ENCODE data around the gene KRTAP5-8. TPM values are rescaled to one million over a fixed set of nuclear protein-coding genes. Genes with fewer than 3 reads are reported as not detected.
A peak's percentile ranks its signal among the peaks of the same experiment; 100 is the strongest.
"Not testable (repeated sequence)": the region's sequence is repeated elsewhere in the genome, so short reads cannot be mapped to it uniquely, and the experiment has no call there.

KRTAP5-8 gene
- total RNA-seq, 2 donors from 2014 or later: 0.35 TPM; not detected in 1

GRCh38 chr11:71566081-71566620 lies 28.3 kb downstream of the KRTAP5-8 start:
- DNase-seq: peak; percentile 27
- Histone ChIP-seq H3K9ac (ENCODE audit: low read depth in 2 of 2, low read length in 2 of 2) (no peak overlapping the region), H3K4me1 (no peaks in the 10 kb centered on the region), H3K27ac (no peak overlapping the region), H3K4me3 (no peak overlapping the region), H3K27me3 (no peaks in the 10 kb centered on the region), H3K36me3 (no peaks in the 10 kb centered on the region), H3K9me3 (no peaks in the 10 kb centered on the region)
- intact Hi-C loops (cut with DNase I): no loop called here
- TF ChIP-seq CTCF (IDR thresholded peaks at IDR 0.05): no peak

GRCh38 chr11:71566626-71567599 lies 29.1 kb downstream of the KRTAP5-8 start:
- H3K4me3 ChIP-seq; intact Hi-C loops (cut with DNase I); H3K4me1 ChIP-seq; DNase-seq; H3K9me3 ChIP-seq; H3K36me3 ChIP-seq; H3K9ac ChIP-seq (ENCODE audit: low read depth in 2 of 2, low read length in 2 of 2); H3K27ac ChIP-seq; H3K27me3 ChIP-seq: not testable (repeated sequence)

DNA sequence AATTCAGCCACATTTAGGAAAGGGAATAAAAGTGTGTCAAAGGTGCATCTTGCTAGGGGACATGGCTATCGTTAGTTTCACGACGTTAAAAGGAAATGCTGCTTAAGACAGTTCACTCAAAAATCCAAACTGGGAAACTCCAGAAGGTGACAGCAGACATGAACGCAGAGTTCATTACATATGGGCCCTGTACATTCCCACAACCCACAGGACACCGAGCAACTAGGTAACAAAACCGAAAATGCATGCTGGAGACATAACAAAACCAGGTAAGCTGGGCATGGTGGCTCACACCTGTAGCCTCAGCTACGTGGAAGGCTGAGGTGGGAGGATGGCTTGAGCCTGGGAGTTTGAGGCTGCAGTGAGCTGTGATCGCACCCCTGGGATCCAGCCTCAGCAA lies 29.8 kb downstream of the KRTAP5-8 start:
- intact Hi-C loops (cut with DNase I); H3K4me3 ChIP-seq; H3K27me3 ChIP-seq; H3K9me3 ChIP-seq; H3K27ac ChIP-seq; H3K36me3 ChIP-seq; DNase-seq; H3K9ac ChIP-seq (ENCODE audit: low read depth in 2 of 2, low read length in 2 of 2); H3K4me1 ChIP-seq: not testable (repeated sequence)

DNA sequence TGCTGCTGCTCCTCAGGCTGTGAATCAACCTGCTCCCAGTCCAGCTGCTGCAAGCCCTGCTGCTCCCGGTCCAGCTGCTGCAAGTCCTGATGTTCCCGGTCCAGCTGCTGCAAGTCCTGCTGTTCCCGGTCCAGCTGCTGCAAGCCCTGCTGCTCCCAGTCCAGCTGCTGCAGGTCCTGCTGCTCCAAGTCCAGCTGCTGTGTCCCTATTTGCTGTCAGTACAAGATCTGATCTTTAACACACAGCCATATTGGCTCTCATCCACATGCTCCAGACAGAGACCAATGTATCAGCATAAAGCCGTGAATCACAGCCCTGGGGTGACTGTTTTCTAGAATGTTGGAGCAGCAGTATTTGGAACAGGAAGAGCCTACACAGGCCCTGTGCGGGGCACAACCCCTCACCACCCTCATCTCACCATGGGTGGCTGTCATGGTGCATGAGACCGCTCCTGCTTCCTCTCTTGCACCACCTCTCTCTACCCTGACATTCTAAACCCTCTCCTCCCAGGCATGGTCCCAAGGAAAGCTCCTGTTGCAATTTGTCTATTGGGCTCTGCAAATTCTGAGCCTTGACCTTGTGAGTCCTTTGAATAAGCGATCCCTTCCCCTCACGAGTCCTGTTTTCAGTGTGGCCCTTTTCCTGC lies 31.0 kb downstream of the KRTAP5-8 start:
- Histone ChIP-seq H3K4me3 (no peak overlapping the region), H3K9ac (ENCODE audit: low read depth in 2 of 2, low read length in 2 of 2) (no peak overlapping the region), H3K27ac (no peak overlapping the region), H3K4me1 (no peaks in the 10 kb centered on the region), H3K36me3 (no peaks in the 10 kb centered on the region), H3K27me3 (no peaks in the 10 kb centered on the region), H3K9me3 (no peaks in the 10 kb centered on the region)
- intact Hi-C loops (cut with DNase I): no loop called here
- TF ChIP-seq CTCF (IDR thresholded peaks at IDR 0.05): no peak
- DNase-seq: no peak

DNA sequence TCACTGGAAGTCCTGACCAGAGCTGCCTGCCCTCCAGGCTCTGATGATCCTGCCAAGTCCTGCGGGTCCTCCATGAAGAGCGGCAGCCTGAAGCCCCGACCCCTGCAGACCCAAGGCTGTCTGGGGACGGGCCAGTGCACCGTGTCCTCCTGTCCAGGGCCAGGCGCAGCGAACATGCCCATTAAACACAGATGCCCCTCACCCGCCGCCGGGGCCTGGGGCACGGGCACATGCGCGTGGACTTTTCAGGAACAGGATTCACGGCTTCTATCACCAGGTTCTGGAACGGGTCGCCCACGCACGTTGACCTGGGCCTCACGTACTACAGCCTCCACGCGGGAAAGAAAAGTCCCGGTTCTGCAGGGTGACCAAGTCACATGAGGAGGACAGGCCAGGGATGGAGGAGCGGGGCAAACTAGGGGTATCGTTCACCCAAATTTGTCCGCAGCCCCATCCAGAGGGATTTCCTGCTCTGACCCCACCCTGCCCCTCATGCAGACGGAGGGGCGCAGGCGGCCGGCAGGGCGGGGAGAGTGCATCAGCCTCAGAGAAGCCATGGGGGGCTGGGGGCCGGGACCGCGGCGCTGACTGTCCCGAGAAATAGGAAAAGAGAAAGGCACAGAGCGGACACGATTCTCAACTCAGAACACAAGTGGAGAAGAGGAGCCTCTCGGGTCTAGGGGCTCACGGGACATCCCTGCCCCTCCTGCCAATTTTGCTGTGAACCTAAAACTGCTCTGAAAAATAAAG lies 33.5 kb downstream of the KRTAP5-8 start:
- intact Hi-C loops (cut with DNase I); H3K4me1 ChIP-seq; H3K27me3 ChIP-seq; H3K36me3 ChIP-seq; H3K9ac ChIP-seq (ENCODE audit: low read depth in 2 of 2, low read length in 2 of 2); H3K27ac ChIP-seq; DNase-seq; H3K9me3 ChIP-seq; H3K4me3 ChIP-seq: not testable (repeated sequence)

GRCh38 chr11:71572811-71573210 lies 35.0 kb downstream of the KRTAP5-8 start:
- no peak overlapping the region for H3K27ac ChIP-seq
- H3K9me3 ChIP-seq: no peaks in the 10 kb centered on the region
- no peak overlapping the region for H3K4me3 ChIP-seq
- intact Hi-C loops (cut with DNase I): no loop called here
- H3K27me3 ChIP-seq: no peaks in the 10 kb centered on the region
- H3K4me1 ChIP-seq: no peaks in the 10 kb centered on the region
- no peak overlapping the region for H3K9ac ChIP-seq (ENCODE audit: low read depth in 2 of 2, low read length in 2 of 2)
- TF ChIP-seq CTCF (IDR thresholded peaks at IDR 0.05): no peak
- no peak for DNase-seq
- H3K36me3 ChIP-seq: no peaks in the 10 kb centered on the region
